Measurements from ENCODE around the gene GRAMD4. TPM values are rescaled to one million over a fixed set of nuclear protein-coding genes. Genes with fewer than 3 reads are reported as not detected.
A peak's percentile ranks its signal among the peaks of the same experiment; 100 is the strongest.

GRAMD4 gene
- total RNA-seq, 1 donor from 2014 or later = 77.6 TPM

GRCh38 chr22:46577368-46578249 is 42.6 kb upstream of the GRAMD4 start:
- Histone ChIP-seq H3K36me3 (no peaks in the 10 kb centered on the region), H3K4me3 (peak overlapping the region; percentile 91), H3K27me3 (ENCODE audit: low read depth) (no peaks in the 10 kb centered on the region), H3K27ac (replicated peaks) (peak overlapping the region; percentile 89), H3K4me1 (peaks cover 92% of the 10 kb centered on the region), H3K9me3 (replicated peaks) (peaks cover 2% of the 10 kb centered on the region)
- DNase-seq = peak; percentile 28
- intact Hi-C loops (cut with micrococcal nuclease) = no loop called here
- TF ChIP-seq, protein P1, sequence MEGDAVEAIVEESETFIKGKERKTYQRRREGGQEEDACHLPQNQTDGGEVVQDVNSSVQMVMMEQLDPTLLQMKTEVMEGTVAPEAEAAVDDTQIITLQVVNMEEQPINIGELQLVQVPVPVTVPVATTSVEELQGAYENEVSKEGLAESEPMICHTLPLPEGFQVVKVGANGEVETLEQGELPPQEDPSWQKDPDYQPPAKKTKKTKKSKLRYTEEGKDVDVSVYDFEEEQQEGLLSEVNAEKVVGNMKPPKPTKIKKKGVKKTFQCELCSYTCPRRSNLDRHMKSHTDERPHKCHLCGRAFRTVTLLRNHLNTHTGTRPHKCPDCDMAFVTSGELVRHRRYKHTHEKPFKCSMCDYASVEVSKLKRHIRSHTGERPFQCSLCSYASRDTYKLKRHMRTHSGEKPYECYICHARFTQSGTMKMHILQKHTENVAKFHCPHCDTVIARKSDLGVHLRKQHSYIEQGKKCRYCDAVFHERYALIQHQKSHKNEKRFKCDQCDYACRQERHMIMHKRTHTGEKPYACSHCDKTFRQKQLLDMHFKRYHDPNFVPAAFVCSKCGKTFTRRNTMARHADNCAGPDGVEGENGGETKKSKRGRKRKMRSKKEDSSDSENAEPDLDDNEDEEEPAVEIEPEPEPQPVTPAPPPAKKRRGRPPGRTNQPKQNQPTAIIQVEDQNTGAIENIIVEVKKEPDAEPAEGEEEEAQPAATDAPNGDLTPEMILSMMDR (IDR thresholded peaks at IDR 0.05; ENCODE audit: borderline replicate concordance) = no peak

- H3K4me1 ChIP-seq = peaks cover 92% of the 10 kb centered on the region
- peak overlapping the region; percentile 91 for H3K4me3 ChIP-seq
- peak overlapping the region; percentile 89 for H3K27ac ChIP-seq (replicated peaks)
- TF ChIP-seq, protein P1 (IDR thresholded peaks at IDR 0.05; ENCODE audit: borderline replicate concordance) = no peak
- no peaks in the 10 kb centered on the region for H3K9me3 ChIP-seq (replicated peaks)
- DNase-seq = peak; percentile 21
- no peaks in the 10 kb centered on the region for H3K36me3 ChIP-seq
- intact Hi-C loops (cut with micrococcal nuclease) = no loop called here
- H3K27me3 ChIP-seq (ENCODE audit: low read depth) = no peaks in the 10 kb centered on the region
Measured at GRCh38 chr22:46578251-46578823, 41.8 kb upstream of the GRAMD4 start.

- Histone ChIP-seq H3K36me3 (no peaks in the 10 kb centered on the region), H3K4me3 (peak overlapping the region; percentile 91), H3K27me3 (ENCODE audit: low read depth) (no peaks in the 10 kb centered on the region), H3K4me1 (peaks cover 92% of the 10 kb centered on the region), H3K27ac (replicated peaks) (peak overlapping the region; percentile 89), H3K9me3 (replicated peaks) (no peaks in the 10 kb centered on the region)
- peak; percentile 71 for DNase-seq
- intact Hi-C loops (cut with micrococcal nuclease) = no loop called here
- TF ChIP-seq, protein P1 (IDR thresholded peaks at IDR 0.05; ENCODE audit: borderline replicate concordance) = peak; percentile 37
Measured at GRCh38 chr22:46578824-46579561, 41.2 kb upstream of the GRAMD4 start.

DNA sequence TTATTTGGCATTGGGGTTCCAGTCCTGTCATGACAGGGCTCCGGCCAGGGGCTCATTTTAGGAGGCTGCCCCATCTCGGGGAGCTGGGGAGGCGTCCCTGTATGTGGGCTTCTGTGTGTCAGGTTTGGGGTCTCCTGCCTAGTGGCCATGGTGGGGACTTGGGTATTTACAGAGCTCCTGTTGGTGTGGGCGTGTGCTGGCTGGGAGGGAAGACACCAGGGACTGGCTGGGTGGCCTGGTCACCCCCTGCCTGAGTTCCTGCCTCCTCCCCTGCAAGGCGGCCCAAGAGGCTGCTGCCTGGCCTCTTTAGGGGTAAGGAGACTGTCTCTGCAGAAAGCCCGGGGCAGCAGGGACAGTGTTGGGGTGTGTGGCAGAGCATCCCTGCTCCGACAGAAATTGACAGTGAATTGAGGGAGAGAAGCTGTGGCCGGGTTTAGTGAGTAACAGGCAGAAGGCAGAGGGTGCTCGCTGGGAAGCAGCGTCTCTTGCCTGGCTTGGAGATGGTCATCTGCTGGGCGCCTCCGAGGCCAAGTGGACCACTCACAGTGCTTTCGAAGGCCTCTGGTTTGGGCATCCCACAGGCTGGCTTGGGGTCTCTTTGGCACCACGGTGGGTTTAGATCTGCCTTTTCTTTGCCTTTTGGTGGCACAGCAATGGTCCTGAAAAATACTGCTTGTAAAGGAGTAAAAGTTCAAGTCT is 40.3 kb upstream of the GRAMD4 start:
- TF ChIP-seq, protein P1 (IDR thresholded peaks at IDR 0.05; ENCODE audit: borderline replicate concordance) = no peak
- Histone ChIP-seq H3K27ac (replicated peaks) (peak overlapping the region; percentile 89), H3K4me3 (peak overlapping the region; percentile 91), H3K9me3 (replicated peaks) (no peaks in the 10 kb centered on the region), H3K27me3 (ENCODE audit: low read depth) (no peaks in the 10 kb centered on the region), H3K36me3 (no peaks in the 10 kb centered on the region), H3K4me1 (peaks cover 92% of the 10 kb centered on the region)
- DNase-seq = peak; percentile 16
- intact Hi-C loops (cut with micrococcal nuclease) = no loop called here
